ENCODE measurements around the gene PSME3IP1. TPM values are rescaled to one million over a fixed set of nuclear protein-coding genes. Genes with fewer than 3 reads are reported as not detected.

PSME3IP1 gene
- total and polyA plus RNA-seq, 2 of the 8 experiments (the other 6 are each of a cell fraction or from before 2014, with no cell fraction given) = 95.1 to 98.3 TPM

DNA sequence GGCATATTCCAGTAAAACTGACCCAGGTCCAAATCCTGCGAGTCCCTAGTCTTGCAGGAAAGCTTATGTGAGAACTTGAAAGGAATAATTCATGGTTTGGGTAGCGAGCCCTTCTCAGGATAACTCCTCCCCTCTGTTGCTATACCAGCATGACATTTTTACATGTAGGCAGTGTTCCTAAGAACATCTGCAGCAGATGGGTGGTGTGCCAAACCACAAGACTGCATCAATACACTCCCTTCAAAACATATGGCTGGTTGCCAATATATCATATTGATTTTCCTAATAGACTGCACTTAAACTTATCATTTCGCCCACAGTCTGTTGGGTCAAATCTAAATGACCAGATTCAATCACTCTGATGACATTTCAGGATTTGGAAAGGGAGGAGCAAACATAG is 19.9 kb downstream of the PSME3IP1 start:
- Histone ChIP-seq H3K4ac (replicated peaks; ENCODE audit: insufficient read length, low read depth, low read length) (no peak overlapping the region), H2BK15ac (ENCODE audit: low read length) (no peak overlapping the region), H2BK5ac (ENCODE audit: low read depth, low read length) (no peak overlapping the region), H4K8ac (ENCODE audit: extremely low read depth, insufficient read depth, low read length) (no peak overlapping the region), H3K4me1 (replicated peaks in 1 of 4; ENCODE audit: control insufficient read depth in 3 of 4, insufficient read depth in 4 of 4, low read length in 3 of 4) (no peaks in the 10 kb centered on the region), H3K4me2 (ENCODE audit: insufficient read depth in 1 of 2, low read depth in 2 of 2, low read length in 2 of 2) (no peak overlapping the region), H3K14ac (ENCODE audit: insufficient read length) (no peak overlapping the region), H3K9me3 (ENCODE audit: insufficient read depth in 2 of 2, low read depth in 1 of 2, low read length in 1 of 2) (no peaks in the 10 kb centered on the region), H2AK5ac (ENCODE audit: low read depth, low read length) (no peak overlapping the region), H3K79me1 (ENCODE audit: low read depth, low read length) (no peaks in the 10 kb centered on the region), H3K27ac (ENCODE audit: low read depth, low read length) (no peak overlapping the region), H3K36me3 (ENCODE audit: control insufficient read depth in 2 of 4, insufficient read depth in 4 of 4, low read length in 3 of 4) (peaks cover 18 to 67% (median 52%) of the 10 kb centered on the region in 4 experiments), H4K91ac (replicated peaks; ENCODE audit: insufficient read length, low read length) (no peak overlapping the region), H3K9ac (replicated peaks in 1 of 4; ENCODE audit: extremely low read depth in 1 of 4, low read depth in 3 of 4, low read length in 3 of 4) (no peak overlapping the region), H4K5ac (ENCODE audit: insufficient read length, low read depth, low read length) (no peak overlapping the region), H3K27me3 (replicated peaks in 1 of 4; ENCODE audit: control insufficient read depth in 3 of 4, extremely low read depth in 1 of 4, insufficient read depth in 3 of 4, low read length in 3 of 4) (no peaks in the 10 kb centered on the region), H2BK120ac (replicated peaks; ENCODE audit: low read depth, low read length) (no peak overlapping the region), H2BK12ac (ENCODE audit: low read depth, low read length) (no peak overlapping the region), H3K23ac (ENCODE audit: insufficient read length) (no peak overlapping the region), H3K79me2 (ENCODE audit: control insufficient read depth in 1 of 2, insufficient read depth in 2 of 2, low read length in 2 of 2) (no peaks in the 10 kb centered on the region), H4K20me1 (replicated peaks in 1 of 2; ENCODE audit: control insufficient read depth in 1 of 2, insufficient read depth in 2 of 2, low read length in 2 of 2) (peaks cover 0 to 1% of the 10 kb centered on the region in 2 experiments), H3K4me3 (ENCODE audit: extremely low read depth in 1 of 4, insufficient read depth in 2 of 4, low read depth in 3 of 4, low read length in 4 of 4) (no peak overlapping the region), H2BK20ac (ENCODE audit: low read length) (no peak overlapping the region), H2AFZ (ENCODE audit: low read length) (no peak overlapping the region), H3K23me2 (ENCODE audit: low read depth, low read length) (no peaks in the 10 kb centered on the region), H3K18ac (ENCODE audit: extremely low read depth, low read length) (no peak overlapping the region), H3K56ac (replicated peaks; ENCODE audit: insufficient read length, low read depth, low read length) (no peak overlapping the region)
- ChIA-PET CTCF (ENCODE audit: partially characterized antibody) (interaction anchor here (0.7 to 1.9 kb wide), 4 partner anchors 78 to 88 kb away, joined by 4 to 10 read pairs (median 4); no protein-coding TSS in a partner anchor), POLR2A (ENCODE audit: partially characterized antibody) (no interaction called here)
- FAIRE-seq = no peak
- DNase-seq (ENCODE audit: low read depth in 1 of 2, low spot score in 2 of 2) = no peak
- TF ChIP-seq SP1 (IDR thresholded peaks at IDR 0.05; ENCODE audit: low read depth, low read length) (no peak), POLR2AphosphoS5 (IDR thresholded peaks at IDR 0.05; ENCODE audit: low read depth, low read length) (no peak), KDM5A (IDR thresholded peaks at IDR 0.05; ENCODE audit: low read length) (no peak), SIRT6 (IDR thresholded peaks at IDR 0.05; ENCODE audit: low read length) (no peak), CBX5 (IDR thresholded peaks at IDR 0.05; ENCODE audit: low read depth, low read length) (no peak)
- TF ChIP-seq, protein P1, sequence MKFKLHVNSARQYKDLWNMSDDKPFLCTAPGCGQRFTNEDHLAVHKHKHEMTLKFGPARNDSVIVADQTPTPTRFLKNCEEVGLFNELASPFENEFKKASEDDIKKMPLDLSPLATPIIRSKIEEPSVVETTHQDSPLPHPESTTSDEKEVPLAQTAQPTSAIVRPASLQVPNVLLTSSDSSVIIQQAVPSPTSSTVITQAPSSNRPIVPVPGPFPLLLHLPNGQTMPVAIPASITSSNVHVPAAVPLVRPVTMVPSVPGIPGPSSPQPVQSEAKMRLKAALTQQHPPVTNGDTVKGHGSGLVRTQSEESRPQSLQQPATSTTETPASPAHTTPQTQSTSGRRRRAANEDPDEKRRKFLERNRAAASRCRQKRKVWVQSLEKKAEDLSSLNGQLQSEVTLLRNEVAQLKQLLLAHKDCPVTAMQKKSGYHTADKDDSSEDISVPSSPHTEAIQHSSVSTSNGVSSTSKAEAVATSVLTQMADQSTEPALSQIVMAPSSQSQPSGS (IDR thresholded peaks at IDR 0.05; ENCODE audit: low read length) = no peak
- 84% methylated on average over 3 of the region's 3 CpGs; no CpG with 5 or more reads in 1 of the 2 experiments for WGBS, 2 experiments (ENCODE audit: extremely low coverage in 1 of 2, insufficient coverage in 1 of 2, insufficient read length in 1 of 2, insufficient replicate concordance in 2 of 2, low coverage in 1 of 2, low lambda C conversion rate in 2 of 2, missing lambda C conversion rate in 1 of 2)
